Ammon's horn (tissue), 1 donor: Measurements from ENCODE around the gene EXOC2.
"Not testable (repeated sequence)": the region's sequence is repeated elsewhere in the genome, so short reads cannot be mapped to it uniquely, and the experiment has no call there.

Source experiments
- DNase-seq: peaks from one replicate; pipeline ENCODE4 v3.0.0-alpha.2; 2016; ENCODE audit warnings: low spot score

The EXOC2 gene

DNA sequence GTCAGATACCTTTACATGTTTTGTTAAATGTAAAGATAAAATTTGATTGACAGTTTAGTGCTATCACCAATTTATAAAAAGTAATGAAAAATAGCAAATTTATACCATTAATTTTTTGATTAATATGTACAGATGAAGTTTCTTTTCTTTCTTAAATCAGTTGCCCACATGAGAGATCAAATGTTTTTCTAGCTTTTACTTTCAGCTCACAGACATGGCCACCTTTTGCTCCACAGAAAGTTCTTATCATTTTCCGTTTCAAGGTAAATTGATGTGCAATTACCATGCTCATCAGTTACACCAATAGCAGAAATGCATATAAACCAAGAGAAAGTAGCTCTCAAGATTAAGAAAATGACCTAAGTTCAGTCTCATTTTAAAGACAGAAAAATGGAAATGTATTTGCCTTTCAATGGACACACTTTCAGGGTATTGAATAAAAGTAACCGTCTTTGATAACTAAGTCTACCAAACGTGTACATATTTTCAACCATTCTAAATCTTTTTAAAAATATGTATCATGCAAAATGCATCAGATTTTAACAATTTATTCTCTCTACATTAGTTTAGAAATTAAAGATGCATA lies 16.6 kb upstream of the EXOC2 start:
- no peak for DNase-seq

DNA sequence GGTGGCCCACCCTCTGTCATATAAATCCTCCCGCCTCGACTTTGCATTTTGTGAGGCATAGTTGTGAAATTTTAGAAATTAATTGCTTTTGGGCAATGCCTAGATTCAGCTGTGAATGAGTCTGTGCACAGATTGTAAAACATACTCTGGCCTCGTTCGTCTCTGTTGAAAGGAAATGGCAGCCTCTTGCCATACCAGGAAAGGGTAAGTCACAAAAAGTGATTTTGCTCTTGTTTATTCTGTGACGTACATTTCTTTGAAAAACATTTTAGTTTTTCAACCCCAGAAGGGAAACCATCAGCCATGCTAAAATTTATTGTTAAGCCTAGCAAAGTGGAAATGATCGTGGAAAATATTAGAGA lies 15.3 kb upstream of the EXOC2 start:
- no peak for DNase-seq

DNA sequence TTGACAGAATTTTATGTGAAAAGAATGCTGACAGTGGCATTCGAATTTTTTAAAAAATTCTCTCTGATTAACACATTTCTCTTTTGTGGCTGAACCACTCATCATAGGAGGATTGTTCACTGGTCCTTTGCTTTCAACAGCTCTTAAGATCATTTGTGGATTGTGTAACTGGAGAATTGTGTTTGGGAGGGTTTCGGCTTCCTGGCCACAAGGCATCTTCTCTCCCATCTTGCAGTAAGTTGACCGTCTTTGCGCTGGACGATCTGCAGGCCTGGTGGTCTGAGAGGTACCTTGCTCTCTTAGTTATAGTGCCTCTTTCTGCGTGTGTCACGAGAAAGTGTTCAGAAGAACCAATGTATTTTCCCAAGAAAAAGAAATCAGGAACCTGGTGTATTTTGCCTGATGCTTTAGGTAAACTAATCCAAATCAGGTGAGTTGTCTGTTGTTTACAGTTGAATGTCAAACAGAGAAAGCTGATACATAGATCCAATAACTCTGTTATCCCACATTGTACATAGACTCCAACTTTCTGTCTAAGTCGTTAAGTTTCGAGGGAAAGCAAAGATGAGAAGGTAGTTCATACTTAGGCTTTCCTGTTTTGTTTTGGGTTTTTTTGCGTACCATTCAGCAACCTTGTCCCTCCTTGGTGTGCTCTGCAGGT lies 14.8 kb upstream of the EXOC2 start:
- no peak for DNase-seq

DNA sequence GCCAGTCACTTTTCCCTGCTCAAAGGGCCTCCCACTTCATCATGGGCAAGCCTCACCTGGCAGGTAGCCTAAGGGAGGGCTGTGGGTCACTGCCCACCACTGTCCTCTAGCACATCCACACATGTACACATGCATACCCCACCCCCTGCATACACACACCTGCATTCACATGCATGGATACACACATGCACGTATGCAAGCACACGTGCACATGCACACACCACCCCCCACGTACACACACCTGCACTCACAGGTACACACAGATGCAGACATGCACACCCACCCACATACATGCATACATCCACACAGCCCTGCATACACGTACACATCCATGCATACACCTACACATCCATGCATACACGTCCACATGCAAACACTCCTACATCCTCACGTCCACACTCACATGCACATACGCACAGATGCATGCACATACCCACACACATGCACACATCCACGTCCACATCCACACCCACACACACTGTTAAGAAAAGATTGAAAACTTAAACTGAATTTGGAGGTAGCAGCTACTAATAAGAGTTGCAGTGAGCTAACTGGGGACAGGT lies 14.0 kb upstream of the EXOC2 start:
- DNase-seq, result no peak

- no peak for DNase-seq
Measured at GRCh38 chr6:706146-706545, 13.2 kb upstream of the EXOC2 start.

GRCh38 chr6:705047-705446 lies 12.1 kb upstream of the EXOC2 start:
- DNase-seq, result no peak

GRCh38 chr6:704046-704445 lies 11.1 kb upstream of the EXOC2 start:
- no peak for DNase-seq

- DNase-seq, result no peak
Measured at GRCh38 chr6:703552-703951, 10.6 kb upstream of the EXOC2 start.

DNA sequence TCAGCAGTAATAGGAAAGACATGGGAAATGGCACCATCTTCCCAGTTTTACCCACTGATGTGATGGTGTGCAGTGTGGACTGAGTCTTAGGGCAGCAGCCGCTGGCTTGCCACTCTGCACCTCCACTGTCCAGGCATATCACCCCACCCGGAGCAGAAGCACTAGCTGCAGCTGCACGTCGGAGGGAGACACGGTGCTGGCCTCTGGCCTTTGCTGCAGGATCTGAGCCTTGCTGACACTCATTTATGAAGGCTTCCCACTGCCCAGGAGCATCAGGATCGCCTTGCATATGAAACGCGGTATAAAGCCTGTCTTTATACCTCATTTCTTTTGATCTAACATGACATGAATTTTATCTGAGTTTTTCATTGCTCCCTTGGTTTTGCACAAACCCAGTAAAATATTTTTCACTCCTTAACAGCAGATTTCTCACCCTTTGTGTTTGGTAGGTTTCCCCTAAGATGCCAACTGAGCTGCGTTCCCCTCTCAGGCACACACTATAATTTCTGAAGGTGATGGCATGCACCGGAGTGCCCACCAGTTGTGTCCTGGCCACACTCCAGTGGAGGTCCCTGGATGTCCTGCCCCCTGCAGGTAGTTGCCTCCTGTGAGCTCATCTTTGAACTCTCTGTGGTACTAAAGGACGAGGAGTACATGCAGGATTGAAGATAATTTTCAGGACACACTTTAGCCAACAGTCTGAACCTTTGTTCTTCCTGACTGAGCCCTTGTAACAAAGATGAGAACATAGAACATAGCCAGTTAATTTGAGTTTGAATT lies 9.0 kb upstream of the EXOC2 start:
- no peak for DNase-seq

GRCh38 chr6:701215-701614 lies 8.3 kb upstream of the EXOC2 start:
- DNase-seq, result no peak

GRCh38 chr6:700490-700889 lies 7.6 kb upstream of the EXOC2 start:
- no peak for DNase-seq

DNA sequence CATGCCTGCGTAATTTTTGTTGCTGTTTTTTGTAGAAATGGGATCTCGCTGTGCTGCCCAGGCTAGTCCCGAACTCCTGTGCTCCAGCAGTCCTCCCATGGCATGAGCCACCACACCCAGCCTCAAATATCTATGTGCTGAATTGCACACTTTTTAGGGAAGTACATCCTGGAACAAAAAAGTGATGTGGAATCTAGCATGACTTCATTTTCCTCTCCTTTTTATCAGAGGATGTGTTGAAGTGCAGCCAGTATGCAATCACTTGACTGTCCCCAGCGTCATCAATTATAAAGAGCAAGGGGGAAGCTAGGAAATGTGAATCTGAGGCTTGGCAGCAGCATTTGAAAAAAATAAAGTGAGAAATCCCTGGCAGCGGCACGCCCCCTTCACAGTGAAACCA lies 6.4 kb upstream of the EXOC2 start:
- DNase-seq, result no peak

DNA sequence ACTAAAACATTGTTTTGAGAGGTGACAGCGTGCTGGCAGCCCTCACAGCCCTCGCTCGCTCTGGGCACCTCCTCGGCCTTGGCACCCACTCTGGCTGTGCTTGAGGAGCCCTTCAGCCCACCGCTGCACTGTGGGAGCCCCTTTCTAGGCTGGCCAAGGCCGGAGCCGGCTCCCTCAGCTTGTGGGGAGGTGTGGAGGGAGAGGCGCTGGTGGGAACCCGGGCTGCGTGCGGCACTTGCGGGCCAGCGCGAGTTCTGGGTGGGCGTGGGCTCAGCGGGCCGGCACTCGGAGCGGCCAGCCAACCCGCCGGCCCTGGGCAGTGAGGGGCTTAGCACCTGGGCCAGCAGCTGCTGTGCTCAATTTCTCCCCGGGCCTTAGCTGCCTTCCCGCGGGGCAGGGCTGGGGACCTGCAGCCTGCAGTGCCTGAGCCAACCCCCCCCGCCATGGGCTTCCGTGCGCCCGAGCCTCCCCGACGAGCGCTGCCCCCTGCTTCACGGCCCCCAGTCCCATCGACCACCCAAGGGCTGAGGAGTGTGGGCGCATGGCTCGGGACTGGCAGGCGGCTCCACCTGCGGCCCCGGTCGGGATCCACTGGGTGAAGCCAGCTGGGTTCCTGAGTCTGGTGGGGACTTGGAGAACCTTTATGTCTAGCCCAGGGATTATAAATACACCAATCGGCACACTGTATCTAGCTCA lies 1.6 kb upstream of the EXOC2 start:
- DNase-seq, result not testable (repeated sequence)

- no peak for DNase-seq
Measured at GRCh38 chr6:693723-694009, 727 bp upstream of the EXOC2 start.

DNA sequence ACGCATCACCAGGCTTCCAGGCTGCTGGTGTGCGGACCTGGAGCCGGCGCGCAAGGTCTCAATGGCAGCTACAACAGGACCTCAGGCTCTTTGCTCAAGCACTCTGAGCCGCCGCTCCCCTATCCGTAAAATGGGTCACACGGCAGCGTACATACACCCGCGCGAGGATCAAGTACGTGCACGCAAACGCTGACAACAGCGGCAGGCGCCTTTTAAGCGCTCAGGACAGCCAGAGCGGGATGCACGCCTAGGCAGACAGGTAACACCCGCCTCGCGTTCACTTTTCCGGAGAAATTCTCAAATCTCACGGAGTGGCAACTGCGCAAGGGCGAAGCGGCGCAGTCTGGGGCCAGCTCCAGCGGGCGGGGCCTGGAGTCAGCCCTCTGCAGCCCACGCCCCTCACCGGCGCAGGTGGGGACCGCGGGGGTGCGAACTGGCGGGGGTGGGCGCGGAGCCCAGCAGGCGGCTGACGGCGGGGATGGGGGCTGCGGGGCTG lies 535 bp downstream of the EXOC2 start:
- DNase-seq, result peak; percentile 35

DNA sequence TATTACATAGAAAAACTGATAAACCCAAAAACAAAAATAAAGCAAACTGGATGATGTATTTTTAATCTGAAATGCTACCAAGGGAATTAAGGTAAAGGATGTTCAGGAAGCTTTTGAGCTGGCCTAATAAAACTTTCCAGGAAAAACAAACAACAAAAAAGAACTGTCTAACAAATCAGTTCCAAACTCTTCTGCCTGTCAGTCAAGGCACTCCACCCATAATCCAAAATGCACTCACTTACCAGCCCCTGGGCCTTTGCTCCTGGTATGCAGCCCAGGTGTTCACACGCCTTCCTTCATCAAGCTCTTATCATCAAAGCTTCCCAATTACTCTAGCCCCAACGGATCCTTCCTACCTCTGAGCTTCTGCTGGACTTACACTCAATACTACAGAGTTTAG lies 3.7 kb downstream of the EXOC2 start:
- no peak for DNase-seq

DNA sequence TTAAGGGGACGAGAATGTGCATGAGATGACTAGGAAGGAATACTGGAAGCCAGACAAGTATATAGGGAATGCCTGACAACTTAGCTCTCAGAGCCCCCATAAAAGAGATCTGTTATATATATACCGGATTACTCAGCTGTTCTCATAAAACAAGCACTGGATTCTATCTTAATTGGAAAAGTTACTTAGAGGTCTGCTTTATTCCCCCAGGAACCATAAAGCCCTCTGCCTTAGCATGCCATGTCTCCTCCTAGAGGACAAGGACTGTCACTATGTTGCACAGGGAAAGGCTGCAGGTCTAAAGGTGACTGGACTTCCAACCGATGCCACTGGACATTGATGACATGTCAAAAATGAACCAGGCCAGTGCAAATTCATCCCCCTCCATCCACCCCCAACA lies 6.4 kb downstream of the EXOC2 start:
- DNase-seq, result no peak

- DNase-seq, result no peak
Measured at GRCh38 chr6:684831-685636, 7.9 kb downstream of the EXOC2 start.

DNA sequence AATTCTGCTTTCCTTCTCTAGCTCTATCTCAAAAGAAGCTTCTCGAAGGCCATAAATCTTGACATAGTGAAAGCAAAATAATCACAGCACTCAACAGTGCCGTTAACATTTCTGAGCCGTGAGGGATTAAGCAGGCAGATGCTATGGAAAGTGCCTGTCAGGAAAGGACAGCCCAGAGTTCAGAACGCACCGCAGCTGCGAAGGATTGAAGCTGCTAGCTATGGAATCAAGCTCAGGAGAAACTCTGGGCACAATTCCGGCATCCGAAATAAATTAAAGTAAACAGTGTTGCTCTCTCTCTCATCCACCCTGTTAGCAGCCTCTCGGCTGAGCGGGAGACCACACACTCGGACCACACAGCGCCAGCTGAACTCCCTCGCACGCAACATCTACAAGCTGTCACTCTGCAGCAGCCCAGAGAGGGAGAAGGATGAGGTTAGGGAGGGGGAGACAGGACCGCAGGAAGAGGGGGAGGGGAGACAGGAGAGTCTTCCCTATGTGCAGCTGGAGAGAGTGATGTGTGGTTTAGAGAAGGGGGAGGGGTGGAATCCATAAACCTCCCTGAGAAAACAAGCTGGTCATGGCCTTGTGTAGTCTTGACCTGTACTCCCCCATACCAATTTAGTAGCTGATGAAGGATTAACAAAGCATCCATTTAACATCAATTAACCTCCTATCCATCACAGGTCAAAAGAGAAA lies 9.0 kb downstream of the EXOC2 start:
- DNase-seq, result peak; percentile 20

- DNase-seq, result no peak
Measured at GRCh38 chr6:680666-681340, 12.1 kb downstream of the EXOC2 start.

GRCh38 chr6:680251-680650 lies 12.7 kb downstream of the EXOC2 start:
- no peak for DNase-seq
